Measurements from ENCODE around the gene TLE3. TPM values are rescaled to one million over a fixed set of nuclear protein-coding genes. Genes with fewer than 3 reads are reported as not detected.

Gene TLE3
- total and polyA plus RNA-seq, 2 experiments from 2014 or later, result 21.2 to 45.9 TPM

DNA sequence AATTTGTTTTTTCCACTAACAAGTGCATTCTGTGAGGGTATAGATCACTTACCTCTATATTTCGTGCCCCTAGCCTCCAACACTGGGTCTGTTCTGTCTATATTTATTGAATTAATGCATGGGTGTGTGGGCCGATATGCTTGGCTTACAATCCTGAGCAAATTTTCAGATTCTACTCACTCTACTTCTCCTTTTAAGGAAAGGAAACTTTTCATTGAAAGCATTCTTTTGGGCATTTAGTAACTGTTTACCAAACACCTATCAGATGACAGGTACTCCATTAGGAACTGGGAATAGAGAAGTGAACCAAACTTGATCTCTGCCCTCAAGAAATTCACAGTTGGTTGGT, 60.5 kb downstream of the TLE3 start:
- H3K9me3 ChIP-seq (ENCODE audit: low read depth), result no peaks in the 10 kb centered on the region
- H3K36me3 ChIP-seq (replicated peaks; ENCODE audit: insufficient read depth, low read depth), result no peaks in the 10 kb centered on the region
- no peaks in the 10 kb centered on the region for H3K27me3 ChIP-seq
- H3K9me2 ChIP-seq (replicated peaks; ENCODE audit: insufficient read depth), result no peaks in the 10 kb centered on the region
- no peak overlapping the region for H3K27ac ChIP-seq
- H4K20me1 ChIP-seq (ENCODE audit: insufficient read depth, poor library complexity, severe bottlenecking), result no peaks in the 10 kb centered on the region
- 78% methylated on average over 2 of the region's 2 CpGs for WGBS (ENCODE audit: low lambda C conversion rate, missing lambda C conversion rate)
- TF ChIP-seq, protein P1, sequence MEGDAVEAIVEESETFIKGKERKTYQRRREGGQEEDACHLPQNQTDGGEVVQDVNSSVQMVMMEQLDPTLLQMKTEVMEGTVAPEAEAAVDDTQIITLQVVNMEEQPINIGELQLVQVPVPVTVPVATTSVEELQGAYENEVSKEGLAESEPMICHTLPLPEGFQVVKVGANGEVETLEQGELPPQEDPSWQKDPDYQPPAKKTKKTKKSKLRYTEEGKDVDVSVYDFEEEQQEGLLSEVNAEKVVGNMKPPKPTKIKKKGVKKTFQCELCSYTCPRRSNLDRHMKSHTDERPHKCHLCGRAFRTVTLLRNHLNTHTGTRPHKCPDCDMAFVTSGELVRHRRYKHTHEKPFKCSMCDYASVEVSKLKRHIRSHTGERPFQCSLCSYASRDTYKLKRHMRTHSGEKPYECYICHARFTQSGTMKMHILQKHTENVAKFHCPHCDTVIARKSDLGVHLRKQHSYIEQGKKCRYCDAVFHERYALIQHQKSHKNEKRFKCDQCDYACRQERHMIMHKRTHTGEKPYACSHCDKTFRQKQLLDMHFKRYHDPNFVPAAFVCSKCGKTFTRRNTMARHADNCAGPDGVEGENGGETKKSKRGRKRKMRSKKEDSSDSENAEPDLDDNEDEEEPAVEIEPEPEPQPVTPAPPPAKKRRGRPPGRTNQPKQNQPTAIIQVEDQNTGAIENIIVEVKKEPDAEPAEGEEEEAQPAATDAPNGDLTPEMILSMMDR (IDR thresholded peaks at IDR 0.05; ENCODE audit: poor library complexity), result no peak
- TF ChIP-seq EZH2 (IDR thresholded peaks at IDR 0.05; ENCODE audit: borderline replicate concordance) (no peak), EZH2phosphoT487 (IDR thresholded peaks at IDR 0.05; ENCODE audit: low read depth, severe bottlenecking, unreplicated experiment) (no peak)
- H3K4me2 ChIP-seq, result no peak overlapping the region
- H3K79me2 ChIP-seq, result no peaks in the 10 kb centered on the region
- H3K4me3 ChIP-seq, result no peak overlapping the region
- H2AFZ ChIP-seq, result no peak overlapping the region
- no peaks in the 10 kb centered on the region for H3K4me1 ChIP-seq (ENCODE audit: insufficient read depth)
- DNase-seq (ENCODE audit: low spot score), result no peak

DNA sequence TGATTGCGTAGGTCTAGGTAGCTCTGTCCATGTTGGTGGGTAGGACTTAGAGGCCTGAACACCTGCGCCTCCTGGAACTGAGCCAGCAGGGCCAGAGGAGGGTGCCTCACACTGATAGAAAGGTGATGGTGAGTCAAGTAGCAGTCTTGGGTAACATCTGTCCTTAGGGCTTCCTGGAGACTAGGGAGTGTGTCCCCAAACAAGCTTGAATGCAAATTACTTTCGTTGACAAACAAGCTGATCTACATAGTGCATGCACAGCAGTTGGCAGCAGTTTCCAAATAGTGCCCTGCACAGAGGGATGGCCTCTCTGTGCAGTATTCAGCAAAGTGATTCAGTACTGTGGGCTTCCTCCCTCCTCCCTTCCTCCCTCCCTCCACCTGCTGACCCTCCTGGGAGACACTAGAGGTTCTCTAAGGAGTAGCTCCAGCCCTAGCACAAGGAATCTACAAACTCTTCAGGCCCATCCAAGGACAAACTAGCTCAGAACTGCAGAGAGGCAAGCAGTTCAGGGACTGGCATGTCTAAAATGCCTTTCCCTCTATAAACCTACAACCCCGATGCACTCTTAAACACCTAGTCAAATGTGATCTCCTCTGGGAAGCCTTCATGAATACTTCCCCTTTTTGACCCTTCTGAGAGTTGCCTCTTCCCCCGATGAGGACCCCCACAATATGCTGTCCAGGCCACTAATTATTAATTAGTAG, 61.0 kb downstream of the TLE3 start:
- Histone ChIP-seq H3K9me2 (replicated peaks; ENCODE audit: insufficient read depth) (no peaks in the 10 kb centered on the region), H3K9me3 (ENCODE audit: low read depth) (no peaks in the 10 kb centered on the region), H2AFZ (no peak overlapping the region), H3K4me3 (no peak overlapping the region), H3K36me3 (replicated peaks; ENCODE audit: insufficient read depth, low read depth) (no peaks in the 10 kb centered on the region), H3K4me2 (no peak overlapping the region), H3K27me3 (no peaks in the 10 kb centered on the region), H3K27ac (no peak overlapping the region), H3K4me1 (ENCODE audit: insufficient read depth) (no peaks in the 10 kb centered on the region), H4K20me1 (ENCODE audit: insufficient read depth, poor library complexity, severe bottlenecking) (no peaks in the 10 kb centered on the region), H3K79me2 (no peaks in the 10 kb centered on the region)
- DNase-seq (ENCODE audit: low spot score), result no peak
- 84% methylated on average over 5 of the region's 5 CpGs for WGBS (ENCODE audit: low lambda C conversion rate, missing lambda C conversion rate)
- TF ChIP-seq EZH2phosphoT487 (IDR thresholded peaks at IDR 0.05; ENCODE audit: low read depth, severe bottlenecking, unreplicated experiment) (no peak), EZH2 (IDR thresholded peaks at IDR 0.05; ENCODE audit: borderline replicate concordance) (no peak)
- TF ChIP-seq, protein P1 (IDR thresholded peaks at IDR 0.05; ENCODE audit: poor library complexity), result no peak

DNA sequence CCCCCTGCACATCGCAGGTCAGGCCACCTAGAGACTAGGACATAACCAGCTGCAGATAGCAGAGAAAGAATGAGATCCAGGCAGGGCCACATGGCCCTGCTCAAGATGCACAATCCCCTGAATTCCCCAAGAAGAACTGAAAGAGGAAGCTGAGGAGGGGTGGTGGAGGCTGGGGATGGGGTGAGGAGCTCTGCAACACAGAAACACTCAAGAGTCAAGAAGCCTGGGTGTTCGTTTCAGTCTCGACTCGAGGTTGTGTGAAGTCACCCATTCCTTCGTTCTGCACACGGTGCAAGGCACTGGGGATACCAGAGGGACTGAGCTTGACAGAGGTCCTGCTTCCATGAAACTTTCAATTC, 62.0 kb downstream of the TLE3 start:
- Histone ChIP-seq H3K4me3 (no peak overlapping the region), H2AFZ (no peak overlapping the region), H4K20me1 (ENCODE audit: insufficient read depth, poor library complexity, severe bottlenecking) (no peaks in the 10 kb centered on the region), H3K79me2 (no peaks in the 10 kb centered on the region), H3K27me3 (no peaks in the 10 kb centered on the region), H3K4me1 (ENCODE audit: insufficient read depth) (no peaks in the 10 kb centered on the region), H3K9me3 (ENCODE audit: low read depth) (no peaks in the 10 kb centered on the region), H3K9me2 (replicated peaks; ENCODE audit: insufficient read depth) (no peaks in the 10 kb centered on the region), H3K27ac (no peak overlapping the region), H3K36me3 (replicated peaks; ENCODE audit: insufficient read depth, low read depth) (no peaks in the 10 kb centered on the region), H3K4me2 (no peak overlapping the region)
- TF ChIP-seq, protein P1 (IDR thresholded peaks at IDR 0.05; ENCODE audit: poor library complexity), result no peak
- TF ChIP-seq EZH2 (IDR thresholded peaks at IDR 0.05; ENCODE audit: borderline replicate concordance) (no peak), EZH2phosphoT487 (IDR thresholded peaks at IDR 0.05; ENCODE audit: low read depth, severe bottlenecking, unreplicated experiment) (no peak)
- no peak for DNase-seq (ENCODE audit: low spot score)
- WGBS (ENCODE audit: low lambda C conversion rate, missing lambda C conversion rate), result 88% methylated on average over 6 of the region's 6 CpGs

All from hepatocyte (in vitro differentiated cells).